ENCODE data around the gene MEX3D. TPM values are rescaled to one million over a fixed set of nuclear protein-coding genes. Genes with fewer than 3 reads are reported as not detected.
A peak's percentile ranks its signal among the peaks of the same experiment; 100 is the strongest.

Gene MEX3D
- total RNA-seq, 1 experiment from 2014 or later: 8.4 TPM

GRCh38 chr19:1593501-1593772 lies 25.3 kb upstream of the MEX3D start:
- DNase-seq (ENCODE audit: low read depth): no peak

GRCh38 chr19:1592755-1593500 lies 24.8 kb upstream of the MEX3D start, which contains the start of gene MBD3:
TSS of gene MBD3 (minus strand) at chr19:1592865. CDS start at chr19:1592631, 234 bp downstream.
- DNase-seq (ENCODE audit: low read depth): peak; percentile 90

GRCh38 chr19:1592024-1592754 lies 24.1 kb upstream of the MEX3D start:
- peak; percentile 84 for DNase-seq (ENCODE audit: low read depth)

GRCh38 chr19:1591421-1592023 lies 23.4 kb upstream of the MEX3D start:
- no peak for DNase-seq (ENCODE audit: low read depth)

- DNase-seq (ENCODE audit: low read depth): no peak
Observed at GRCh38 chr19:1590641-1591397, 22.7 kb upstream of the MEX3D start.

- no peak for DNase-seq (ENCODE audit: low read depth)
Observed at GRCh38 chr19:1587872-1588271, 19.7 kb upstream of the MEX3D start.

- DNase-seq (ENCODE audit: low read depth): no peak
Observed at GRCh38 chr19:1585243-1585580, 17.1 kb upstream of the MEX3D start.

GRCh38 chr19:1584500-1585242 lies 16.5 kb upstream of the MEX3D start:
- no peak for DNase-seq (ENCODE audit: low read depth)

- DNase-seq (ENCODE audit: low read depth): no peak
Observed at GRCh38 chr19:1582201-1582600, 14.1 kb upstream of the MEX3D start.

- DNase-seq (ENCODE audit: low read depth): no peak
Observed at GRCh38 chr19:1580957-1581356, 12.8 kb upstream of the MEX3D start.

GRCh38 chr19:1580382-1580781 lies 12.3 kb upstream of the MEX3D start:
- no peak for DNase-seq (ENCODE audit: low read depth)

- DNase-seq (ENCODE audit: low read depth): no peak
Observed at GRCh38 chr19:1579222-1579621, 11.1 kb upstream of the MEX3D start.

- no peak for DNase-seq (ENCODE audit: low read depth)
Observed at GRCh38 chr19:1577929-1578618, 9.9 kb upstream of the MEX3D start.

- no peak for DNase-seq (ENCODE audit: low read depth)
Observed at GRCh38 chr19:1577090-1577928, 9.2 kb upstream of the MEX3D start.

- no peak for DNase-seq (ENCODE audit: low read depth)
Observed at GRCh38 chr19:1576242-1577089, 8.3 kb upstream of the MEX3D start.

GRCh38 chr19:1575323-1576241 lies 7.5 kb upstream of the MEX3D start:
- DNase-seq (ENCODE audit: low read depth): no peak

GRCh38 chr19:1574354-1575136 lies 6.4 kb upstream of the MEX3D start:
- no peak for DNase-seq (ENCODE audit: low read depth)

Data from RPMI7951 (cell line).